Kidney glomerular epithelial cell (primary cell): ENCODE measurements around the gene SERINC3.
A peak's percentile ranks its signal among the peaks of the same experiment; 100 is the strongest.
"Not testable (repeated sequence)": the region's sequence is repeated elsewhere in the genome, so short reads cannot be mapped to it uniquely, and the experiment has no call there.

Experiments used
- DNase-seq: peaks from one replicate; lab custom pipeline; 2025; lab: John Stamatoyannopoulos, UW

The SERINC3 gene

DNA sequence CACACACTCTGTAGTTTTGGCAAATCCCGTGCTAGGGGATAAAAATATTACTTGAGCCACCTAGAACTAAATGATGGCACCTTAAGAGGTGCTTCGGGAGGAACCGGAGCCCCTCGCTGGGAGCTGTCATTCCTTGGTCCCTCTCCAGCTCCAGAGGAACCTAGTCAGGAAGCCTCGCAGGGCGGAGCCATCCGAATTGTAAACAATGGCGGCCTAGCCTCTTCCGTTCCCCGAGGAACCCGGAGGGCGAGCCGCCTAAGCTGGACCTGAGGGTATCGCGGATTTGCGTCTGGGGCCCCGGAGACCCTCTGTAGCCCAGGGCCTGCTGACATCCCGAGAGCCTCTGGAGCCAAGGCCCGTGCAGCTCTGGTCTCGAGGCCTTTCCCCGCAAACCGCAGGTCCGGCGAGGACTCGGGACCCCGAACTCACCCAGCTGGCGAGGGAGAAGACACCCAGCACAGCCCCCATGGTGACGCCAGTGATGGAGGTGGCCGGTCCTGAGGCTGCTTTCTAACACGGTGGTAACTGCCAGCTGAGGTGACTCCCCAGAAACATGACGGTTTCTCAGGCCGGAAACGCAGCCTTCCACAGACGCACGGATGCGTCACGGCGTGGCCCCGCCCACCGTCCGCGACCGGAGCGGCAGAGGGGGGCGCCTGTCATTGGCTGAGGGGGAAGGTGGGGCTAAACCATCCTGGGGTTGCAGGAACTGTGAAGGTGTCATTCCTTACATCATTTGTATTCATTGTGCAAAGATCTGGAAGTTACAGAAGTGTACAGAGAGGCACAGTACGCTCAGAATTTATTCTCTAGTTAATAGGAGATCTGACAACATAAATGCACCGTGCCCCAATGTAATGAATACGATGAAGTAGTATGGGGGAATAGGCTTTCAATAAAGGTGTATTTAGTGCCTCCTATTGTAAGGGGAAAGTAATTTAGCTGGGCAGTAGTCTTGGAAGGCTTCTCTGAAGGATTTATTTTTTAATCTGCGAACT is at the start of gene SERINC3:
TSS of gene SERINC3 (minus strand) at position 587 of the 998 bp plus-strand sequence. CDS start at position 468, 119 bp downstream.
- peak; percentile 86 for DNase-seq

DNA sequence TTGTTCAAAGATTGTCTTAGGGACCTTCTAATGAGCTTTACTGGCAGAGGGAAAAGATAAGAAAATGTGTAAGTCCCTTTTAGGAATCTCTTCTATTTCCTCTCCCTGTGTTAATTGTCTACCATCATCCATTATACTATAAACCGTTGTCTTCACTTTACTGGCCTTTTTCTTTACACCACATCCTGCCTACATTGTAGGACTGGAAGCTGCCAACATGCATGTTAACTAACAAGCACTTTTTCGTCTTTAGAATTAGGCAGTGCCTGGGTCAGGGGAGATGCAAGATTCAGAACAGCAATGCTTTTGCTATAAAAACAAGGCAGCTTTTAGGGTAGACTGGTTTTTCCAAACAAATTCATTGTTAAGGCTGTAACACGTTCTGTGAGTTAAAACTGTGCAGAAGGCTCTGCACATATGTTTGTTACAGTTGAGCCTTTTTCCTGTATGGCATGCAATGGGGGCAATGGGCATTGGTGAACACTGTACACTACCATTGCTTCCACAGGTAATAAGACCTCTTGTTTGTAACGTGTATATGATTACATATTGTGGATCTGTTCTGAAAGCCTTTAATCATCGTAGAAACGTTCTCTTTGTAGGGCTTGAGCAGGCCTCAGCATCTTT is 49.6 kb upstream of the SERINC3 start:
- no peak for DNase-seq

DNA sequence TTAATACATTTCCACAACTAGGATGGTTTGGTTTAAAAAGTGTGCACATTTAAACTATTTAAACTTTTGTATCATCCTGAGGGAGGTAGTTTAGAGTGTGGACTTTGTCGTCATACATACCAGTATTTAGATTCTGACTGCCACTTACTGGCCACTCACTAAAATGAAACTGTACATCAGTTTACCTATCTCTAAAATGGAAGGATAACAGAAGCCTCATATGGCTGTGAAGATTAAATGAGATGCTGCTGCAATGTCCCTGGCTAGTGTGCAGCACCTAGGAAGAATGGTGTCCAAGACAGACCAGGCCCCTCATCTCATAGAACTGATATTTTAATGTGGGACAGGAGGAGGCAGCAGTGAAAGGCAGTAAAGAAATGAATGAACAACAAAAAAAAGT is 48.5 kb upstream of the SERINC3 start:
- DNase-seq: no peak

DNA sequence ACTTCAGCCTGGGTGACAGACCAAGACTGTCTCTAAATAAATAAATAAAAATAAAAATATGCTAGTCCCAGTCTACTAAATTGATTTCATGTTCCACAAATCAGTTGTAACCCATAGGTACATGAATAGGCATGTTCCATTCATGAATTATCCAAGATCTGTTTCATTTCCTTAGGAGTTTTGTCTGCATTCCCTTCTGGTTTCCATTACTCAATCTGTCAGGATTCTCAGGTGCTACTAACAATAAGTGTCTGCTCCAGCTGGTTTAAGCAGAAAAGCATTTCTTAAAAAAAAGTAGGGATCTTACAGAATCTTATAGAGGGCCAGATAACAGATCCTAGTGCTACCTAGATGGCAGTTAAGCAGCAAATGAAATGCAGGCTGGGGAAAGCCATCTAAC is 44.9 kb upstream of the SERINC3 start:
- DNase-seq: no peak

DNA sequence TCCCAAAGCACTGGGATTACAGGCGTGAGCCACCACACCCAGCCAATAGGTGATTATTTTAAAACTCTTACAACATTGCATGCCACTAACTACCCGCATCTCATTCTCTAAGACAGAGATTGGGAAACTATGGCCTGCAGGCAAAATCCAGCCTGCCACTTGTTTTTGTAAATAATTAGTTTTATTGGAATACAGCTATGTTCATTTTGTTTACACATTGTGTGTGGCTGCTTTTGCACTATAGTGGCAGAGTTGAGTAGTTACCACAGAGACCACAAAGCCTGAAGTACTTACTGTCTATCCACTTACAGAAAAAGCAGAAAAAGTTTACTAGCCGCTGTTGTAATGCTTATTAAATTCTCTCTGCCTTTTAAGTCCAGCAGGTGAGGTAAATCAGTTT is 44.1 kb upstream of the SERINC3 start:
- no peak for DNase-seq

DNA sequence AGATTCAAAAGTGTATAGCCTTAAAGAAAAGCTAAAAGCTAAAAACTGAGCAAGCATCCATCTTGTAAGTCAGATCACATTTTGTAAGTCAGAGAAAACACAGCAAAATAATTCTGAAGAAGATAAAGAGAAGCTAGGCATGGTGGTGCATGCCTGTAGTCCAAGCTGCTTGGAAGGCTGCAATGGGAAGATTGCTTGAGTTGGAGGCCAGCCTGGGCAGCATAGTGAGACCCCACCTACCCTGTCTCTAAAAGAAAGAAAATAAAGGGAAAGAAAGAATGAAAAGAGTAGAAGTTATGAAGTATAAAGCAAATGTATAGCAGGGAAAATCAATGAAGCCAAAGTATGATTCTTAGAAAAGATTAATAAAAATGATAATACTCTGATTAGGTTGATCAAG is 40.0 kb upstream of the SERINC3 start:
- no peak for DNase-seq

DNA sequence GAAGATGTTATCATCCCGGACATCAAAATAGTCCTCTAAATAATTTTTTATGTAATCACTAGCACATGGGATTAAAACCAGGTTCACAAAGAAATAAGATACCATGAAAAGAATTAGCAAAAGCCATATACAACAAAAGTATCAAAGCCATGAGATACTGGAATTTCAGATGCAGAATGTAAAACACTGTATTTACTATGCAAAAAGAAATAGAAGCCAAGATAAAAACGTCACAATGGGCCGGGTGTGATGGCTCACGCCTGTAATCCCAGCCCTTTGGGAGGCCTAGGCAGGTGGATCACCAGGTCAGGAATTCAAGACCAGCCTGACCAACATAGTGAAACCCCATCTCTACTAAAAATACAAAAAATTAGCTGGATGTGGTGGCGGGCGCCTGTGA is 38.9 kb upstream of the SERINC3 start:
- DNase-seq: not testable (repeated sequence)

DNA sequence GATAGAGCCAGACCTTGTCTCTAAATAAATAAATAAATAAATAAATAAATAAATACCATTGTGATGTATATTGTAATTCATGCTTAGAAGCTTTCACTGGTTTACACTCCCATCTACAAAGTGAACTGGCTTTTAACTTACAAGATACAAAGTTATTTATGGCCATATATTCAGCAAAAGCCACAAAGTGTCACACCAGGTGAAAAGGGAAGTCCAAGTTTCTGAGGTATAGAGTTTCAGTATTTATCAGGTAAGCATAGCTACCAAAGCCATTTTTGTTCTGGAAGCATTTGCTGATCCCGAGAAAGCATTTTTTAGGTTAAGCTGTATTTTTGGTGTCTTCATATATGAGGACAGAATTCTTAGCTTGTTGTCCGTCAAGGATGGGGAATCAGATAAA is 38.4 kb upstream of the SERINC3 start:
- no peak for DNase-seq

DNA sequence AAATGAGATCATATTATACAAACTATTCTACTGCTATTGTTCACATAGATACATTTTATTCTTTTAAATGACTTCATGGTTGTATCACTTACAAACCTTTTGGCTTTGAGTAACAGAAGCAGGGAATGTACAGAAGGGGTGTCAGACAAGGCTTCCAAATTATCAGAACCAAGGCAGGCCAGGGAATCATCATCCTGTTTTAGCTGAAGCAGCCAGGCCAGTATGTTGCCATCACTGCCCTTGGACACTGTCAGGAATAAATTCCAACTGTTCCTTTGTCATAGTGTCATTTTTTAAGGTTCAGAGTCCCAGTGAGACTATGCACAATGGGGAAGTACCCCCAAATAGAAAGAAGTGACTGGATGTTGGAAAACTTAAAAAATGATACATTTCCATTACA is 37.4 kb upstream of the SERINC3 start:
- no peak for DNase-seq

DNA sequence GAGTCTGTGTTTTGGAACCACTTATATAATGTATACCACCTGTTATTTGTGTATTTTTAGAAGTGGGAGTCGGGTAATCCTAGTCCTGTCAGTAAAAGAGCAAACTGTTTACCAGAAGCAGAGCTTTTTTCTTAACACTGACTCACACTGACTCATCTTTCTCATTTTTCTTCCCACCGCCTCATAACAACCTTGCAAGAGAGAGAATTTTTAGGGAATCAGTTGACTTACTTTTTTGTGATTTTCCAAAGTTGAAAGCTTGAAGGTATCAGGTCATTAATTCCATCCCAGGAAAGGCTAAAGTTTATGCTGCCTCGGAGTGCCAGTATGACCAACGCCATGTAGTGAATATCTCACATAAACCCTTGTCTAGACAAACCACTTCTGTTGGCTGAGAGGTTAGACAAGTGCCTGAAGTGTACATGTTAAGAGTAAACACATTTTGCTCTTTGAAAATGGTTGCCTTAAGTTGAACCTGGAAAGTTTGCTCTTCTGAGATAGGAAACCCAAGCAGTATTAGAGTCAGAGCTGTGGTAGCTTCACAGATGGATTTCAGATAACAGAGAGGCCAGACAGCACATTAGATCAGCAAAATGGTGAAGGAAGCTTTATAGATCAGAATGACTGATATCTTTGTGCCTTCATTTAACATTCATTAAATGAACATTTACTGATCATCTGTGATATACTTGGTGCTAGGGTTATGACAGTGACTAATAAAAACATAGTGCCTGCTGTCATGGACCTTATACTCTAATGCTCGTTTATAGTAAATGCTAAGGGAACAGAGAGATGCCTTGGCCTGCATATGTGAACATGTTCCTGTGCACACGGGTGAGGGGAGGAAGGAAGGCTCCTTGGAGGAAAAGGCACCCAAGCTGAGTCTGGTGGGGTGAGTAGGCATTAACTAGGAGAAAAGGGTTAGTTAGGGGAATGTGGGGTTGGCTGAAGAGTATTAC is 31.4 kb upstream of the SERINC3 start:
- peak; percentile 57 for DNase-seq

DNA sequence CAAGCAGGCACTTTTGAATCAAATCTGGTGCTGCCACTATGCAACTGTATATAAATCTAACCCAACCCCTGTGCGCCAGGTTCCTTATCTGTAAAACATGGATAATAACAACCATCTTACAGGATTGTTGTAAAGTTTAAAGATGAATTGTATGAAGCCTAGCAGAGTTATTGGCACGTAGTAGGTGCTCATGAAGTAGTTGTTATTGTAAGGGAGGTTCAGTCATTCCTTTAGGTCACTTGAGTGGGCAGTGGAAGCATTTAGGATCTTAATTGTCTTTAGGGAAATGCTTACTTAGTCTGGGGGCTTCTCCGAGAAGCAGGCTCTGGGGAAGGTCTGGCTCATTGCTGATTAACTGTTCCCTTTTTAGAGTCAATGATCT is 30.7 kb upstream of the SERINC3 start:
- no peak for DNase-seq

DNA sequence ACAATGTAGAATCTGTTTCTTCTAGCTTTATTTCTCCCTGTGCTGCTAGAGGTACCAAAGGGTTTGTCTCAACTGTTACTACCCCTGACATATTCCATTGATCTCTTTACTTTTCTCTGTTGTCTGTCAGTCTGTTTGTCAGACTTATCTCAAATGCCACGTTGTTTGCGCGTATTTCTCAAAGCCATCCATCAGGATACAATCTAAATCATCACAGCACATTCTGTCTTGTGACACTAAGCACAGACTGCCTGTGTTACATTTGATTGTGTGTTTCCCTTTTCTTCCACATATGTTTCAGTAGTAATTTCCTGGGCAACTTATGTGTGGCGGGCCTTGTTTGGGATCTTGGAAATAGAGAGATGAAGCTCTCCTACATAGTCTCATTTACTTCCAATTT is 30.2 kb upstream of the SERINC3 start:
- no peak for DNase-seq

DNA sequence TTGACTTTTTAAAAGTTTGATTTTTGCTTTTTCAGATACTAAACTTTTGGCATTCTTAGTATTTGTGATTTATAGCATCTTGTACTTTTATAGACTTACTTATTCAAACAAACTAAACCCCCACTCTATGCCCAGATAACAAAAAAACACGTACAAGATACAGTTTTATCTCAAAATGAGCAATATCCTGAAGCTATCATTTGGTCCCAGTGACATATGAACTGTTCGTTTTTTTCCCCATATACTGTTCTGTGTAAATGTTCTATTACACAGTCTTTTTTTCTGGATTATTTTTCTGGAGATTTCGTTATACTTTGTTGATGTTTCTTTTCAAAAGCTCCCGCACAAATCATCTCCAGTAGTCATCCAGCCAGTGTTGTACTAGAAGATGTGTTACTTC is 27.3 kb upstream of the SERINC3 start:
- no peak for DNase-seq

DNA sequence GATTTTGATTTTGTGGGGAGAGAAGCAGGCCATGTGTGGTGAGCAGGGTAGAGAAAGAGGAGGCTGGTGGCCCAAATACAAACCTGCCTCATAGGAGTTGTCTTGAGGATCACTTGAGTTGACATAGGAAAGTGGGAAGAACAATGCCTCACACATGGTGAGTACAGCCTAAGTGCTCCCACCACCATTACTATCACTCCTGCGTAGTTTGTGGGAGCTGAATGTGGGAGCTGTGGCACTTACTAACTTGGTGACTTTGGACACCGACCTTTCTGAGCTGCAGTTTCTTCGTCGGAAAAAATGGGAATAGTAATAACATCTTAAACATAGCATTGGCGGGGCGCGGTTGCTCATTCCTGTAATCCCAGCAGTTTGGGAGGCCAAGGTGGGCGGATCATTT is 25.5 kb upstream of the SERINC3 start:
- no peak for DNase-seq

DNA sequence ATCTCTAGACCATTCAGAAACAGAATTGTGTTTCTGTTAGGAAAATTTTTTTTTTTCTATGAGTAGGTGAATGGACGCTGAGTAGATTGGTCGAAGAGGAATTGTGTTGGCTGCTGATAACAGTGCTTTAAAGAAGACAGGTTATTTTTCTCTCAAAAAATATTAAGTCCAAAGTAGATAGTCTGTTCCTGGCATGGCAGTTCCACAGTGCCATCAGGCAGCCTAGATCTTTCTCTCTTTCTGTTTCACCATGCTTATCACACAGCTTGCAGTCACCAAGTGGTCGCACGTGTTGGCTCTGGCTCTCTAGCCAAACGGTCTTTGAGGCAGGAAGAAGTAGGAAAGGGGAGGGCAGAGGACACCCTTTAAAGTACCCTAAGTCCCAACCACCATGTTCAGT is 22.4 kb upstream of the SERINC3 start:
- no peak for DNase-seq

DNA sequence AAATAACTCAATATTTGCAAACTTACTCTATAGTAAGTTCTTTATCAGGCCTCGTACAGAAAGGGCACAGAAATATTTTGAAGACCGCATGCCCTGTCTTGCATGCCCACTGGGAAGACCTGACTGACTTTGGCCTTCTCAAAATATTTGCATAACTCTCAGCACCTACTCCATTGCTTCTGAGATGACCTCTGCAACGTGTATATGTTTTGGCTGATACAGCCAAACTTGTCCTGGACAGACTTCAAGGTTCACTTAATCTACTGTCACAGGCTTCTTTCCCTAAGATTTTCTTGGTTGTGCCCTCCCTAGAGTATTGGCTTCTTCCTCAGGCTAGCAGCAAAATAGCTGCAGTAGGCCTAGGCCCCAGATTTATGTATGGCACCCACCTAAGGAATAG is 21.5 kb upstream of the SERINC3 start:
- no peak for DNase-seq

DNA sequence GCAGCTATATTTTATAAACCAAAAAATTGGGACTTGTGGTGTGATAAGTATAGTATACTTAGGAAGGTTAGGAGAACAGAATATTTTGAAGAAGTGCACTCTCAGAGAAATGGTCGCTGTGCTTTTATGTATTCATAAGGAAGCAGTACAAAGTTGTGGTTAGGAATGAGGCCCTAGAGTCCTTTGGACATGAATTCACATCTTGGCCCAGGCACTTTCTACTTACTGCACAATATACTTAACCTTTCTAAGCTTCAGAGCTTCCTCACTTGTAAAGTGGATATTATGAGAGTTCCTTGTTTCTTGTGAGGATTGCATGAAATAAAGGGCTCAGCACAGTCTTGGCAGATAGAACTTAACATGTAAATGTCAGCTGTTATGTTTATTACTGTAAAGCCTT is 21.0 kb upstream of the SERINC3 start:
- no peak for DNase-seq

DNA sequence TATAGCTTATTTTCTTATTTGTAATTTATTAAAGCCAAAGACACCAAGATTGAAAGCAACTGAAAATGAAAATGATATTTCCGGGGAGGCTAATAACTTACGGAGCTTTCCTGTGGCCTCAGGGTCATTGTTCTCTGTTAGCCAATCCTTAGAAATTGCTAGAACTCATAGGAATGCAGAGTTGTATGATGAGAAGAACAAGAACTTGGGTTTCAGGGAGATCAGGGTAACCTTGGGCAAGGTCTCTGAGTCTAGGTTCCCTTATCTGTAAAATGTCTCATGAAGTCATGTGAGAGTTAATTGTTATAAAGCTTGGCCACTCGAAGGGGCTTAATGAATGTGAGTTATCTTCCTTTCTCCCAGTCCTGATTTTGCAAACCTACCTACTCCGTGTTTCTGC is 20.1 kb upstream of the SERINC3 start:
- no peak for DNase-seq

DNA sequence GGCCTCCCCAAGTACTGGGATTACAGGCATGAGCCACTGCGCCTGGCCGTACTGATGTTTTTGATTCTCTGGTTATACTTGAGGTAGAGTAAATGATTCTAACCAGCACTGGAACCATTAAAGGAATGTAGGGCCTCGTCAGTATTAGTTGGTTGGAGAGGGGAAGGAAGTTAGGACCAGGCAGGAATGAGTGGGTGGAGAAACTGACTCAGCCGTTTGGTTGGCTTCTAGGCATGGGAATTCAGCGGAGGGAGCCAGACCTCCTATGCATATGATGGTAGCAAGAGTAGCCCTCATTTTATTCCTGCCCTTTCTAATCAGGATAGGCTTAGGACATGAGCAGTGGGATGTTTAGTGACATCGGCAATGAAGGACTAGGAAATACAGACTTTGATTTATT is 19.0 kb upstream of the SERINC3 start:
- no peak for DNase-seq

DNA sequence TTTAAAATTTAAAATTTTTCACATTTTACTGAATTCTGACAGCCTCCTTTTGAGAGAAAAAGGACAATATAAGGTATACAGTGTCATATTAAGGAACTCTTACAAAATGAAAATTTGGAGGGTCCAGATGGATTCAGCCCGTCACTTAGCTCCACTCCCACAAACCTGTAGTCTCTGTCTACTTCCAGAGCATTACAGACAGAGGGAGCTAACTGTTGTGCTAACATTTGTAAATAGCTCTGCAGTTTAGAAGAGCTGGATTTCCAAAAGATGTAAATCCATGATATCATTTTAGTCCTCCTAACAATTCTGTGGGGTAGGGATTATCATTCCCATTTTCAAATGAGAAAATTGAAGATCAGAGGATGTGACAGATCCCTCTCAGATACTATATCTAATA is 16.1 kb upstream of the SERINC3 start:
- DNase-seq: no peak

DNA sequence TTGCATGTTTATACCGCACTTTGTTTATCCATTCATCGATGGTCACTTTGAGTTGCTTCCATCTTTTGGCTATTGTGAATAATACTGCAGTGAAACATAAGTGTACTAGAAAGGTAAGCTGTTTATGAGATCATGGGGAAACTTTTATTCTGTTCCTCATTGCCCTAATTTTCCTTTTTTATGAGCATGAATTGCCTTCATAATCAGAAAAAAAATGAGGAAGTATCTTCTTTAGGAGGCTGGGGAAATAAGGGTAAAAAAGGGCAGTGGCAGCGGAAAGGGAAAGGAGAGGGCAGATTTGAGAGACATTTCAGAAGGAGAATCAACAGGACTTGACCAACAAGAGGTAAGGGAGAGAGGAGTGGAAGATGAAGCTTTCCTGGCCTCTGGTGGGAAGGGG is 14.3 kb upstream of the SERINC3 start:
- no peak for DNase-seq

DNA sequence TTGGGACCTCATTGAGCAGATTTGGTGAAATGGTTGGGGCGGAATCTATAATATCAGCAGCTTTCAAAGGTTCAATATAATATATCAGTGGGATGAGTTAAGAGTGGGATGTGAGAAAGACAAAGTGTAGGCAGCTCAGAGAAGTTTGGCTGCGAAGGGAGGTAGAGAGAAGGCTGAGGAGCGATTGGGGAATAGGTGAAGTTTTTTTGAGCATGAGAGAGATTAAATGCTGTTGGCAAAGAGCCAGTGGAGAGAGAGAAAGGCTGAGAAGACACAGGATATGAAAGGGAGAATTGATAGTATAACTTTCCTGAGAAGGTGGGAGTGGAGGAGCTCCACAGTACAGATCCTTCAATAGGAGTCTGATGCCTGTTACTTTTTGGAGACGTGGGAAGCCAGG is 12.1 kb upstream of the SERINC3 start:
- DNase-seq: no peak
